H9 (cell line): ENCODE data around the gene TPBGL. TPM values are rescaled to one million over a fixed set of nuclear protein-coding genes. Genes with fewer than 3 reads are reported as not detected.

Experiments used
- DNase-seq: peaks from one replicate; pipeline ENCODE4 v3.0.0-alpha.2; 2017
- H2AFZ ChIP-seq: one replicate; pipeline ENCODE4 v1.6.1; 2013; ENCODE audit warnings: mild to moderate bottlenecking, low read length, control low read depth, moderate library complexity
- H2AK5ac ChIP-seq: 2 replicates; pipeline ENCODE4 v1.6.1; 2013; ENCODE audit warnings: low read length, control low read depth, mixed read lengths; ENCODE audit not compliant: insufficient read length
- H2BK120ac ChIP-seq: one replicate; pipeline ENCODE4 v1.6.1; 2013; ENCODE audit warnings: low read depth, mild to moderate bottlenecking, low read length, control low read depth, inconsistent platforms; ENCODE audit not compliant: poor library complexity, severe bottlenecking
- H2BK12ac ChIP-seq: 2 replicates; pipeline ENCODE4 v1.6.1; 2013; ENCODE audit warnings: low read length, control low read depth, mixed read lengths, low read depth; ENCODE audit not compliant: insufficient read length
- H2BK15ac ChIP-seq: 2 replicates; pipeline ENCODE4 v1.6.1; 2013; ENCODE audit warnings: low read depth, low read length, control low read depth
- H2BK20ac ChIP-seq: one replicate; pipeline ENCODE4 v1.6.1; 2013; ENCODE audit warnings: low read depth, mild to moderate bottlenecking, low read length, control low read depth, inconsistent platforms; ENCODE audit not compliant: poor library complexity, severe bottlenecking
- H2BK5ac ChIP-seq: 2 replicates; pipeline ENCODE4 v1.6.1; 2013; ENCODE audit warnings: low read length, control low read depth, mixed read lengths; ENCODE audit not compliant: insufficient read length
- H3K14ac ChIP-seq: 2 replicates; pipeline ENCODE4 v1.6.1; 2013; ENCODE audit warnings: low read length, control low read depth; ENCODE audit not compliant: insufficient read depth
- H3K18ac ChIP-seq: 2 replicates; pipeline ENCODE4 v1.6.1; 2013; ENCODE audit warnings: low read depth, mild to moderate bottlenecking, mixed read lengths, low read length, control low read depth; ENCODE audit not compliant: insufficient read length
- H3K23ac ChIP-seq: 2 replicates; pipeline ENCODE4 v1.6.1; 2013; ENCODE audit warnings: low read length, control low read depth, mixed read lengths, low read depth; ENCODE audit not compliant: insufficient read length
- H3K23me2 ChIP-seq: 2 replicates; pipeline ENCODE4 v1.6.1; 2013; ENCODE audit warnings: low read depth, mild to moderate bottlenecking, mixed read lengths, low read length, control low read depth; ENCODE audit not compliant: insufficient read length, poor library complexity, severe bottlenecking
- H3K27ac ChIP-seq: 2 replicates; pipeline ENCODE4 v1.5.1; 2013; ENCODE audit warnings: low read length, control low read depth, mixed read lengths, low read depth; ENCODE audit not compliant: insufficient read length
- H3K27me3 ChIP-seq: 2 replicates; pipeline ENCODE4 v1.6.1; 2013; ENCODE audit warnings: low read length, control low read depth, inconsistent platforms; ENCODE audit not compliant: insufficient read depth
- H3K4ac ChIP-seq: 2 replicates; pipeline ENCODE4 v1.6.1; 2013; ENCODE audit warnings: low read depth, mild to moderate bottlenecking, control low read depth, inconsistent platforms, low read length, moderate library complexity
- H3K4me1 ChIP-seq: 2 replicates; pipeline ENCODE4 v1.6.1; 2013; ENCODE audit warnings: low read length, control low read depth, inconsistent platforms; ENCODE audit not compliant: insufficient read depth
- H3K4me2 ChIP-seq: 2 replicates; pipeline ENCODE4 v1.6.1; 2013; ENCODE audit warnings: low read length, control low read depth, mixed read lengths; ENCODE audit not compliant: insufficient read length, insufficient read depth
- H3K56ac ChIP-seq: 2 replicates; pipeline ENCODE4 v1.6.1; 2013; ENCODE audit warnings: low read depth, mild to moderate bottlenecking, mixed read lengths, low read length, control low read depth; ENCODE audit not compliant: insufficient read length
- H3K79me1 ChIP-seq: 2 replicates; pipeline ENCODE4 v1.6.1; 2013; ENCODE audit warnings: low read depth, mild to moderate bottlenecking, moderate library complexity, low read length, control low read depth, inconsistent platforms; ENCODE audit not compliant: insufficient read depth, poor library complexity, severe bottlenecking
- H3K79me2 ChIP-seq: 2 replicates; pipeline ENCODE4 v1.6.1; 2013; ENCODE audit warnings: low read length, control low read depth, inconsistent platforms; ENCODE audit not compliant: insufficient read depth
- H3K9ac ChIP-seq: 2 replicates; pipeline ENCODE4 v1.6.1; 2013; ENCODE audit warnings: low read length, control low read depth, mixed read lengths; ENCODE audit not compliant: insufficient read length; ENCODE audit errors: extremely low read depth
- H3K9me3 ChIP-seq: one replicate; pipeline ENCODE4 v1.6.1; 2013; ENCODE audit warnings: low read depth, low read length, inconsistent platforms; ENCODE audit not compliant: control insufficient read depth
- H3T11ph ChIP-seq: one replicate; pipeline ENCODE4 v1.6.1; 2013; ENCODE audit warnings: mild to moderate bottlenecking, low read length, control low read depth, inconsistent platforms
- H4K20me1 ChIP-seq: one replicate; pipeline ENCODE4 v1.6.1; 2013; ENCODE audit not compliant: control insufficient read depth, insufficient read length, insufficient read depth
- H4K5ac ChIP-seq: 2 replicates; pipeline ENCODE4 v1.6.1; 2013; ENCODE audit warnings: low read depth, mild to moderate bottlenecking, mixed read lengths, low read length, control low read depth; ENCODE audit not compliant: insufficient read length
- H4K8ac ChIP-seq: replicated peaks from 2 replicates; pipeline ENCODE4 v1.6.1; 2013; ENCODE audit warnings: low read length, control low read depth, mixed read lengths, low read depth; ENCODE audit not compliant: insufficient read length
- H4K91ac ChIP-seq: 2 replicates; pipeline ENCODE4 v1.6.1; 2013; ENCODE audit warnings: low read depth, mild to moderate bottlenecking, moderate library complexity, mixed read lengths, low read length, control low read depth; ENCODE audit not compliant: insufficient read length
- H3K27ac Mint-ChIP-seq, 3 experiments: 2 replicates in 2 of 3; 3 replicates in 1 of 3; pipeline ENCODE4 v1.8.0; 2020 to 2021; ENCODE audit warnings: mixed read lengths in 3 of 3, mild to moderate bottlenecking in 1 of 3, moderate library complexity in 1 of 3
- H3K27me3 Mint-ChIP-seq: 2 replicates; pipeline ENCODE4 v1.8.0; 2021; ENCODE audit warnings: low read depth, mild to moderate bottlenecking, moderate library complexity, mixed read lengths
- H3K36me3 Mint-ChIP-seq, 3 experiments: 2 replicates in 2 of 3; 3 replicates in 1 of 3; pipeline ENCODE4 v1.8.0; 2020 to 2021; ENCODE audit warnings: low read depth in 3 of 3, mixed read lengths in 3 of 3; ENCODE audit not compliant: insufficient read depth in 1 of 3
- H3K4me1 Mint-ChIP-seq, 2 experiments: 2 replicates each; pipeline ENCODE4 v1.8.0; 2020; ENCODE audit warnings: mixed read lengths in 2 of 2
- H3K4me3 Mint-ChIP-seq, 2 experiments: 2 replicates in 1 of 2; 3 replicates in 1 of 2; pipeline ENCODE4 v1.8.0; 2020 to 2021; ENCODE audit warnings: mild to moderate bottlenecking in 2 of 2, mixed read lengths in 2 of 2, moderate library complexity in 1 of 2
- H3K9me3 Mint-ChIP-seq, 2 experiments: 2 replicates in 1 of 2; 3 replicates in 1 of 2; pipeline ENCODE4 v1.8.0; 2020; ENCODE audit warnings: mild to moderate bottlenecking in 2 of 2, mixed read lengths in 2 of 2, moderate library complexity in 1 of 2
- CTCF ChIP-seq: fragments of 200-600 bp; sonication (generic); conservative IDR thresholded peaks from 3 replicates; pipeline ENCODE4 v1.8.0; 2021; ENCODE audit warnings: antibody characterized with exemption, mild to moderate bottlenecking
- WGBS: extraction: QIAGEN DNeasy Blood & Tissue Kit; methylation state at CpG from one replicate; pipeline ENCODE4 v1.1.7; 2013; ENCODE audit warnings: missing lambda C conversion rate, low lambda C conversion rate, mixed read lengths; ENCODE audit not compliant: insufficient read length; ENCODE audit errors: extremely low coverage; 5-methylcytosine and 5-hydroxymethylcytosine counted together
- total RNA-seq: library from RNA; stranded (reverse); gene quantifications from 2 replicates; pipeline ENCODE4 v1.2.1, GENCODE V29; 2021

Gene TPBGL
- total RNA-seq, 1 experiment from 2014 or later = 0.61 TPM

GRCh38 chr11:75281469-75282095, 41.0 kb downstream of the TPBGL start:
- TF ChIP-seq CTCF = no peak
- H4K91ac ChIP-seq = no peak overlapping the region
- DNase-seq = no peak
- H3K18ac ChIP-seq = no peak overlapping the region
- no peaks in the 10 kb centered on the region for H3K4me1 ChIP-seq
- H2BK120ac ChIP-seq = no peak overlapping the region
- peaks cover 13 to 15% of the 10 kb centered on the region in 2 experiments for H3K4me1 Mint-ChIP-seq
- H3K27ac ChIP-seq = no peak overlapping the region
- H2BK12ac ChIP-seq = no peak overlapping the region
- no peak overlapping the region for H3K14ac ChIP-seq
- H2BK20ac ChIP-seq = no peak overlapping the region
- no peaks in the 10 kb centered on the region for H3K9me3 ChIP-seq
- H3T11ph ChIP-seq = no peak overlapping the region
- H3K4ac ChIP-seq = no peak overlapping the region
- H2AFZ ChIP-seq = no peak overlapping the region
- no peaks in the 10 kb centered on the region for H4K20me1 ChIP-seq
- no peak overlapping the region; a peak in 1 of 7 replicates for H3K27ac Mint-ChIP-seq
- H3K4me2 ChIP-seq = no peak overlapping the region
- H3K4me3 Mint-ChIP-seq = no peak overlapping the region
- H3K36me3 Mint-ChIP-seq = peaks cover 0 to 12% (median 0%) of the 10 kb centered on the region in 3 experiments; a peak in 2 of 7 replicates
- H3K79me1 ChIP-seq = no peaks in the 10 kb centered on the region
- no peak overlapping the region for H3K56ac ChIP-seq
- no peak overlapping the region for H4K8ac ChIP-seq
- H3K9ac ChIP-seq = no peak overlapping the region
- no peaks in the 10 kb centered on the region for H3K27me3 ChIP-seq
- H3K23ac ChIP-seq = no peak overlapping the region
- H3K23me2 ChIP-seq = no peaks in the 10 kb centered on the region
- no peak overlapping the region for H2BK15ac ChIP-seq
- H3K79me2 ChIP-seq = no peaks in the 10 kb centered on the region
- H3K9me3 Mint-ChIP-seq = no peaks in the 10 kb centered on the region; a peak in 1 of 5 replicates
- H3K27me3 Mint-ChIP-seq = no peaks in the 10 kb centered on the region
- no peak overlapping the region for H2BK5ac ChIP-seq
- no CpG with 5 or more reads among the region's 10 CpGs for WGBS
- H4K5ac ChIP-seq = no peak overlapping the region
- H2AK5ac ChIP-seq = no peak overlapping the region
